ENCODE results near the gene VAPA. TPM values are rescaled to one million over a fixed set of nuclear protein-coding genes. Genes with fewer than 3 reads are reported as not detected.

VAPA gene
- total RNA-seq, 1 donor from 2014 or later = 208 TPM

GRCh38 chr18:9916077-9916639 is 2.3 kb downstream of the VAPA start:
- no peak for DNase-seq
- no peaks in the 10 kb centered on the region for H3K9me3 ChIP-seq (replicated peaks)
- intact Hi-C loops (cut with micrococcal nuclease) = no loop called here
- H3K27ac ChIP-seq (replicated peaks) = peak overlapping the region; percentile 100
- no peaks in the 10 kb centered on the region for H3K36me3 ChIP-seq
- no peak for TF ChIP-seq CTCF (IDR thresholded peaks at IDR 0.05; ENCODE audit: borderline replicate concordance)
- H3K4me1 ChIP-seq = peaks cover 76% of the 10 kb centered on the region
- no peaks in the 10 kb centered on the region for H3K27me3 ChIP-seq (ENCODE audit: low read depth)
- H3K4me3 ChIP-seq = peak overlapping the region; percentile 96

GRCh38 chr18:9916808-9917207 is 3.0 kb downstream of the VAPA start:
- Histone ChIP-seq H3K27ac (replicated peaks) (peak overlapping the region; percentile 45), H3K27me3 (ENCODE audit: low read depth) (no peaks in the 10 kb centered on the region), H3K4me3 (peak overlapping the region; percentile 96), H3K4me1 (peaks cover 82% of the 10 kb centered on the region), H3K9me3 (replicated peaks) (no peaks in the 10 kb centered on the region), H3K36me3 (no peaks in the 10 kb centered on the region)
- DNase-seq = no peak
- intact Hi-C loops (cut with micrococcal nuclease) = no loop called here
- no peak for TF ChIP-seq CTCF (IDR thresholded peaks at IDR 0.05; ENCODE audit: borderline replicate concordance)

- H3K27ac ChIP-seq (replicated peaks) = peak overlapping the region; percentile 45
- no peaks in the 10 kb centered on the region for H3K27me3 ChIP-seq (ENCODE audit: low read depth)
- intact Hi-C loops (cut with micrococcal nuclease) = no loop called here
- peaks cover 90% of the 10 kb centered on the region for H3K4me1 ChIP-seq
- H3K4me3 ChIP-seq = peak overlapping the region; percentile 96
- no peaks in the 10 kb centered on the region for H3K9me3 ChIP-seq (replicated peaks)
- TF ChIP-seq CTCF (IDR thresholded peaks at IDR 0.05; ENCODE audit: borderline replicate concordance) = no peak
- no peak for DNase-seq
- H3K36me3 ChIP-seq = no peaks in the 10 kb centered on the region
Observed at GRCh38 chr18:9918016-9918680, 4.3 kb downstream of the VAPA start.

GRCh38 chr18:9919564-9920232 is 5.9 kb downstream of the VAPA start:
- Histone ChIP-seq H3K27me3 (ENCODE audit: low read depth) (no peaks in the 10 kb centered on the region), H3K4me3 (no peak overlapping the region), H3K36me3 (no peaks in the 10 kb centered on the region), H3K4me1 (peaks cover 99% of the 10 kb centered on the region), H3K9me3 (replicated peaks) (no peaks in the 10 kb centered on the region), H3K27ac (replicated peaks) (no peak overlapping the region)
- TF ChIP-seq CTCF (IDR thresholded peaks at IDR 0.05; ENCODE audit: borderline replicate concordance) = no peak
- intact Hi-C loops (cut with micrococcal nuclease) = no loop called here
- no peak for DNase-seq

- peak overlapping the region; percentile 18 for H3K27ac ChIP-seq (replicated peaks)
- intact Hi-C loops (cut with micrococcal nuclease) = no loop called here
- H3K36me3 ChIP-seq = no peaks in the 10 kb centered on the region
- no peaks in the 10 kb centered on the region for H3K27me3 ChIP-seq (ENCODE audit: low read depth)
- H3K4me3 ChIP-seq = no peak overlapping the region
- H3K9me3 ChIP-seq (replicated peaks) = no peaks in the 10 kb centered on the region
- peaks cover 99% of the 10 kb centered on the region for H3K4me1 ChIP-seq
- no peak for DNase-seq
- TF ChIP-seq CTCF (IDR thresholded peaks at IDR 0.05; ENCODE audit: borderline replicate concordance) = no peak
Observed at GRCh38 chr18:9922592-9923311, 8.9 kb downstream of the VAPA start.
